Iris pigment epithelial cell (primary cell): ENCODE data around the gene POLR1B.
"Not testable (repeated sequence)": the region's sequence is repeated elsewhere in the genome, so short reads cannot be mapped to it uniquely, and the experiment has no call there.

ENCODE experiments used
- DNase-seq: peaks from one replicate; pipeline ENCODE4 v3.0.0-alpha.2; 2011; ENCODE audit warnings: low read depth

The POLR1B gene, protein sequence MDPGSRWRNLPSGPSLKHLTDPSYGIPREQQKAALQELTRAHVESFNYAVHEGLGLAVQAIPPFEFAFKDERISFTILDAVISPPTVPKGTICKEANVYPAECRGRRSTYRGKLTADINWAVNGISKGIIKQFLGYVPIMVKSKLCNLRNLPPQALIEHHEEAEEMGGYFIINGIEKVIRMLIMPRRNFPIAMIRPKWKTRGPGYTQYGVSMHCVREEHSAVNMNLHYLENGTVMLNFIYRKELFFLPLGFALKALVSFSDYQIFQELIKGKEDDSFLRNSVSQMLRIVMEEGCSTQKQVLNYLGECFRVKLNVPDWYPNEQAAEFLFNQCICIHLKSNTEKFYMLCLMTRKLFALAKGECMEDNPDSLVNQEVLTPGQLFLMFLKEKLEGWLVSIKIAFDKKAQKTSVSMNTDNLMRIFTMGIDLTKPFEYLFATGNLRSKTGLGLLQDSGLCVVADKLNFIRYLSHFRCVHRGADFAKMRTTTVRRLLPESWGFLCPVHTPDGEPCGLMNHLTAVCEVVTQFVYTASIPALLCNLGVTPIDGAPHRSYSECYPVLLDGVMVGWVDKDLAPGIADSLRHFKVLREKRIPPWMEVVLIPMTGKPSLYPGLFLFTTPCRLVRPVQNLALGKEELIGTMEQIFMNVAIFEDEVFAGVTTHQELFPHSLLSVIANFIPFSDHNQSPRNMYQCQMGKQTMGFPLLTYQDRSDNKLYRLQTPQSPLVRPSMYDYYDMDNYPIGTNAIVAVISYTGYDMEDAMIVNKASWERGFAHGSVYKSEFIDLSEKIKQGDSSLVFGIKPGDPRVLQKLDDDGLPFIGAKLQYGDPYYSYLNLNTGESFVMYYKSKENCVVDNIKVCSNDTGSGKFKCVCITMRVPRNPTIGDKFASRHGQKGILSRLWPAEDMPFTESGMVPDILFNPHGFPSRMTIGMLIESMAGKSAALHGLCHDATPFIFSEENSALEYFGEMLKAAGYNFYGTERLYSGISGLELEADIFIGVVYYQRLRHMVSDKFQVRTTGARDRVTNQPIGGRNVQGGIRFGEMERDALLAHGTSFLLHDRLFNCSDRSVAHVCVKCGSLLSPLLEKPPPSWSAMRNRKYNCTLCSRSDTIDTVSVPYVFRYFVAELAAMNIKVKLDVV

DNA sequence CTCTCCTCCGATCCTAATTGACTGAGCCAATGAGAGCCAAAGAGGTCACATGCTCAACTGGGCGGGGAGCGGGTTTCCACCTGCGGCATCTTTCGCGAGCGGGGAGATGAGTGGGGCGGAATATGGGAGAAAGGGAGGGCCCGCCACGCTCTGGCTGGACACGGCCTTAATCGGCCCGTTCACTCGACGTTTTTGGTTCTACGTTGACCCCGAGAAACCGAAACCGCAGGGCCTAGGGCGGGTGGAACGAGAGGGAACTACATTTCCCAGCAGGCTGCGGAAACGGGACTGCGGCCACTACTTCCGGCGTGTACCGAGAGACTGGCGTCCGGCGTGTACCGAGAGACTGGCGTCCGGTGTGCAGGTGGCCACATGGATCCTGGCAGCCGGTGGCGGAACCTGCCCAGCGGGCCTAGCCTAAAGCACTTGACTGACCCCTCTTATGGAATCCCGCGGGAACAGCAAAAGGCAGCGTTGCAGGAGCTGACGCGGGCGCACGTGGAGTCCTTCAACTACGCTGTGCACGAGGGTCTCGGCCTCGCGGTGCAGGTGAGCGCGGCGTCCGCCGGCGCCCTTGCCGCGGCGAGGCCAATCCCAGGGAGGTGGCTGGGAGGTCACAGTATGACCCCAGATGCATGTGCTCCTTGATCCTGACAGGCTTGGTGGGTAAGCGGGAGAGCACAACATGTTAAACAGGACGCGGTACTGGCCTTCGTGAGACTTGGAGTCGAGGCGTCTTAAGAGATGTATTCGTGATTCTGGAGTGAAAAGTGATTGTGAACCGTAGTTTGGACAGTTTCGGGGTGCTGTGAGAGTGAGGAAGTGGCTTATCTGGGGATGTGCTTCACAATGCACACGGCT, at the start of gene POLR1B:
POLR1B (plus strand) TSS at position 343 of the 861 bp plus-strand sequence; CDS start at position 373, 30 bp downstream.
- DNase-seq = peak; percentile 74

DNA sequence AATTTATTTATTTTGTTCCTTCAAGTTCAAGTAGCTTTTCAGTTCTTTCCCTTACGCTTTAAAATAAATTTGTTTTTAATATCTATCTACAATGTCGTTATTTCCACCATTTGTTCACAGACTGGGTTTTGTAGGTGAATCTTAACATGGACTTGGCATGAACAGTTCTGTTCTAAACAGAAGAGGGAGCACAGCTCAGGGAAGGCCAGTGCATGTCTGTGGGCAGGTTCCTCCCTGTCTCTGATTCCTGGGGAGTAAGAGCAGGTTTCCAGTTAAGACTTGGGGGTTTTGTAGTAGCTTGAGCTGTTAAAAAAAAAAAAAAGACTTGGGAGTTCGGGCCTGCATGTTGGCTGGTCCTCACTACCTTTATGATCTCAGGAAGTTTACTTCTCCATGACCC, 49.2 kb upstream of the POLR1B start:
- peak; percentile 36 for DNase-seq

DNA sequence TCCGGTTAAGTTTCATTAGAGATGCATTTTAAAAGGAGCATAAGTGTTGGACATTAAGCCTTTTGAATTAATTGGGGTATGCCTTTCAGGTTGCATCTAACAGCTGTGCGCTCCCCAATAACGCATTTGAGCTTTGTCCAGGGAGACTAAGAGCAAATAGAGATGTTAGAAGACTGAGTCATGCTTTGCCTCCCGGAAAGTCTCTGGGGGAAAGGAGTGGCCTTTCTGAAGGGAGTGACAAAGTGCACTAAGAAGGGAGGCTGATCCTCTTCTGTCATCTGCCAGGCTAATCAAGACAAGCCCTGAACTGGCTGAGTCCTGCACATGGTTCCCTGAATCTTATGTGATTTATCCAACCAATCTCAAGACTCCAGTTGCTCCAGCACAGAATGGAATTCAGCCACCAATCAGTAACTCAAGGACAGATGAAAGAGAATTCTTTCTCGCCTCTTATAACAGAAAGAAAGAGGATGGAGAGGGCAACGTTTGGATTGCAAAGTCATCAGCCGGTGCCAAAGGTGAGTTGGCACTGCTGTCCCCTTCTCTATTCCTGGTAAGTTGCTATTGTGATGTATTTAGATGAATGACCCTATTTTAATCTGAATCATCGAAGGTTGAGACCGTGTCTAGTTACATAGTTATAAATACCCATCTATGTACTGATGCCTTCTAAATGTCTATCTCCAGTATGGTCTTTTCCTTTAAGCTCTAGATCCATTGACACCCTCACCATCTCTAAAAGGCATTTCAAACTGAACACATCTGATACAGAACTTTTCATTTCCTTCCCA, 48.2 kb upstream of the POLR1B start:
- peak; percentile 74 for DNase-seq

DNA sequence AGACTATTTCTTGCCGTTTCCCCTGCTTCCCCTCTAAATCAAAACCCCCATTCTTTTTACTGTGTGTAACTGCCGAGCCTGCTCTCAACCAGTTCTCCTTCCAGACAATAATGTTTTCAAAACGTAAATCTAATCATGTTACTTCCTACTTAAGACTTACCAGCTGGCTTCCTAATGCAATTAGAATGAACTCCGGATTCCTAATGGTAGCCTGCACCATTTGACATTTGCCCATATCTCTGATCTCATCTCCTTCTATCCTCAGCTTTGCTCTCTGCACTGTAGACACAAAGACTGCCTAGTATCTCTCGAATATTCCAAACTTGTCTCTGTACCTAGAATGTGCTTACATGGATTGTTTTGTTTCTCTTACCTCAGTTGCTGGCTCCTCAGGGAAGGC, 47.4 kb upstream of the POLR1B start:
- DNase-seq = no peak

DNA sequence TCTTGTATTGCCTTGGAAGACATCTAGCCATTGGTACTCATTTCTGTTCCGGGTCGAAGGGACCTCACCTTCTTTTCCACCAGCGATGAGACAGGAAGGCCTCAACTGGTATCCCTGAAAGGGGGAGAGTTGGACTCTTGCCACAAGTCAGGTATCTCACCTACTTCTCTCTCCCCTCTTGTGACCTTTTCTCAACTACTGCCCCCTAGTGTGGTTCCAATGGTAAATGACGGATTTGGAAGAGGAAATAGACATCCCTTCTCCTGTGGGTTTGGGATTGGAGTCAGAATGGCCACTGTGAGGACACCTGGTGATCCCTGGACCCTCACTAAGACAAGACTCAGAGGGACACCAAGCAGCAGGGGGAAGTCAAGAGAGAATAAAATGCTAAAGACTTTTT, 46.4 kb upstream of the POLR1B start:
- not testable (repeated sequence) for DNase-seq

DNA sequence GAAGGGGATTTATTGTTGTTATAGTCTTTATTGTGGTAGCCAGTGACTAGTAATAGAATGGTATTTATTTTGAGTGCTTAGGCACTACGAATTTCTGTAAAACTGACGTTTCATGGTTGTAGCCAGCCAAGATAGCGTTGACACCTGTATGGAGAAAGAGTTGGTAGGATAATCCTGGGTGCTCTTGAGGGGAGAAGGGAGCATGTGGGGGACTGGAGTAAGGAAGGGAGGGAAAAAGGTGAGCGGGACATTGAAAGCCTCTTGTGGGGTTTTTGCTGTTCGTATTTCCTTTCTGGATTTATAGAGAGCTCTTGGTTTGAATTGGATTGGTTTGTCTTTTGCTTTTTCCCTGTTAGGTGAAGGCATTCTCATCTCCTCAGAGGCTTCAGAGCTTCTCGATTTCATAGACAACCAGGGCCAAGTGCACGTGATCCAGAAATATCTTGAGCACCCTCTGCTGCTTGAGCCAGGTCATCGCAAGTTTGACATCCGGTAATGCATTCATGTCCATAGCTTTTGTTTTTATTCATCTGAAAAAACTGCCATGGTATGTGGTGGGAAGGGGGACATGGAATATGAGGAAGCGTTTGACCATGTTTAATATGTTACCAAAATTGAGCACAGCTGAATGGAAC, 41.3 kb upstream of the POLR1B start:
- DNase-seq = peak; percentile 43

DNA sequence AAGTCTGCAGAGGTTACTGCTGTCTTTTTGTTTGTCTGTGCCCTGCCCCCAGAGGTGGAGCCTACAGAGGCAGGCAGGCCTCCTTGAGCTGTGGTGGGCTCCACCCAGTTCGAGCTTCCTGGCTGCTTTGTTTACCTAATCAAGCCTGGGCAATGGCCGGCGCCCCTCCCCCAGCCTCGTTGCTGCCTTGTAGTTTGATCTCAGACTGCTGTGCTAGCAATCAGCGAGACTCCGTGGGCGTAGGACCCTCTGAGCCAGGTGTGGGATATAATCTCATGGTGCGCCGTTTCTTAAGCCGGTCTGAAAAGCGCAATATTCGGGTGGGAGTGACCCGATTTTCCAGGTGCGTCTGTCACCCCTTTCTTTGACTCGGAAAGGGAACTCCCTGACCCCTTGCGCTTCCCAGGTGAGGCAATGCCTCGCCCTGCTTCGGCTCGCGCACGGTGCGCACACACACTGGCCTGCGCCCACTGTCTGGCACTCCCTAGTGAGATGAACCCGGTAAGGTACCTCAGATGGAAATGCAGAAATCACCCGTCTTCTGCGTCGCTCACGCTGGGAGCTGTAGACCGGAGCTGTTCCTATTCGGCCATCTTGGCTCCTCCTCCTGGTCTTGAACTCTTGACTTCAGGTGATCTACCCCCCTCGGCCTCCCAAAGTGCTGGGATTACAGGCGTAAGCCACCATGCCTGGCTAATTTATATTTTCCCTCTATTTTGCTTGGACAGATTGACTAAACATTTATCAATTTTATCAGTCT, 32.8 kb upstream of the POLR1B start:
- DNase-seq = not testable (repeated sequence)

DNA sequence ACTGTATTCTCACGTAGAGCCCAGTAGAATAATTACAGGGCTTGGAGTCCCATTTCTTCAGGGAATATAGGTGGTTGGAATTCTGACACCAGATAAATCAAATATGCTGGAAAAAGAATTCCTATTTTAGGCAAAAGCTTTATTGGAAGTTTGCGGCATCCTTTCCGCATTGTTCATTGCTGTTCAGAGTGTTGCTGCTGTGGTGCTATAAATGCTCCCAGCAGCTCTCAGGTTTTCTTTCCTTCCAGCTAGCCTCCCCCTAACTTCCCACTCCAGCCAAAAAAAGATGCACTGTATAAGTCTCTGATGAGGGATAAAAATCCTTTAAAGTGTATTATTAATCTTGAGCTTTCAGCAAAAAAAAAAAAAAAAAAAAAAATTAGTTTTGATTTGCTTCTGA, 25.5 kb upstream of the POLR1B start:
- no peak for DNase-seq

DNA sequence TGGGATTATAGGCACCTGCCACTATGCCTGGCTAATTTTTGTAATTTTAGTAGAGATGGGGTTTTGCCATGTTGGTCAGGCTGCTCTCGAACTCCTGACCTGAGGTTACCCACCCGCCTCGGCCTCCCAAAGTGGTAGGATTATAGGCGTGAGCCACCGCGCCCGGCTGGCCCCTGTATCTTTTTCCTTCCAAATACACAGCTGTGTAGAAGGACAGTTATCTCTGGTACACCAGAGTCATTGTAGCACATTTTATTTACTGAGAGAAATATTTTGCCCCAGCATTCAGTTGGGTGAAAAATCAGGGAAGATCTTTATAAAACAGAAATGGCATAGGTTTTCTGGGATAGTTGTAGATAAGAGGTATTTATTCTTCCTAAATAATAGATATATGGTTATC, 23.5 kb upstream of the POLR1B start:
- DNase-seq = no peak

DNA sequence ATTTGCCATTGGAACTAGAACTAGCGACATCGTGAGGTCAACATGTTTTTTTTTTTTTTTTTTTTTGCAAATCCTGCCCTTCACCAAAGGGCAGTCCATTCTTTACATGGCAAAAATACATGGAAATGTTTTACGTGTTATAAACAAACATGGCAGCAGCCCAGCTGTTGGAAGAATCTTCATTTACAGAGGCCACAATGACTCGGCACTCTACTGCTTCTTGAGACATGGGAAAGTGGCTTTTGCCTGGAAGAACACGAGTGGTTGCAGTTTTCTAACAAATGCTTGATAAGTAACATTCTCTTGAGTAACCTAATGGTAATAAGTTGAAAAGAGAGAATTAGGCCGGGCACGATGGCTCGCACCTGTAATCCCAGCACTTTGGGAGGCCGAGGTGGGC, 22.8 kb upstream of the POLR1B start:
- DNase-seq = peak; percentile 7

DNA sequence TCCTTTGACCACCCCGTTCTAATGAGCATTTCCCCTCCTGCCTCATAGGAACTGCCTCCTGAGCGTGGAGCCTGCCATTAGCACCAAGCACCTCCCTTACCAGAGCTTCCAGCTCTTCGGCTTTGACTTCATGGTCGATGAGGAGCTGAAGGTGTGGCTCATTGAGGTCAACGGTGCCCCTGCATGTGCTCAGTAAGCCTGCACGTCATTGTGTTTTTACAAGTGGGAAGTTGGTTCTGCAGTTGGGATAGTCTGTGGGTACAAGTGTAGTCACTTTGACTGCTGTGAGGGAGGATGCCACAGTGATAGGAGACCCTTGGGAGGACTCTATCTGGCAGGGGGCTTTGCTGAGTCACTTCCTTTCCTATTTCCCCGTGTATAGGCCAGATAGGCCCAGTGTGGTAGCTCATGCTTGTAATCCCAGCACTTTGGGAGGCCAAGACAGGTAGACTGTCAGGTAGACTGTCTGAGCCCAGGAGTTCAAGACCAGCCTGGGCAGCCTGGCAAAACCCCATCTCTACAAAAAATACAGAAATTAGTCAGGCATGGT, 22.0 kb upstream of the POLR1B start:
- DNase-seq = no peak

DNA sequence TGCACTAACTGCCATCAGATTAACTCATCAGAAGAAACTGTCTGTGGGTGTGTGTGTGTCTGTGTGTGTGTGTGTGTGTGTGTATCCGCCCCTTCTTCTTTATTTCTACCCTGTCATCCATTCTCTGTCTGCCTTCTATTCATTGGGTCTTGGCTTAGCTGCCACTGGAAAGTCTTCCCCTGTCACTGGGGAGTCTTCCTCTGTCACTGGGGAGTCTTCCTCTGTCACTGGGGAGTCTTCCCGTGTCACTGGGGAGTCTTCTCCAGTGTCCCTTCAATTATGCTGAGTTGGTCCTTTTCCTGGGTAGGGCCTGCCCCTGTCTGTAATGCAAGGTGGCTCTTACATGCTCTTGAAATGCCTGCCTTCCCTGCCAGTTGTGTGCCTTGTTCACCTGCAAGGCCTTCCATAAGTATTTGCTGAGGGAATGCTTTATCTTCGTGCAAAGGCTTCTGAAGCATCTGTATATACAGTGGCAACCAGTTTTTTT, 18.9 kb upstream of the POLR1B start:
- DNase-seq = no peak

DNA sequence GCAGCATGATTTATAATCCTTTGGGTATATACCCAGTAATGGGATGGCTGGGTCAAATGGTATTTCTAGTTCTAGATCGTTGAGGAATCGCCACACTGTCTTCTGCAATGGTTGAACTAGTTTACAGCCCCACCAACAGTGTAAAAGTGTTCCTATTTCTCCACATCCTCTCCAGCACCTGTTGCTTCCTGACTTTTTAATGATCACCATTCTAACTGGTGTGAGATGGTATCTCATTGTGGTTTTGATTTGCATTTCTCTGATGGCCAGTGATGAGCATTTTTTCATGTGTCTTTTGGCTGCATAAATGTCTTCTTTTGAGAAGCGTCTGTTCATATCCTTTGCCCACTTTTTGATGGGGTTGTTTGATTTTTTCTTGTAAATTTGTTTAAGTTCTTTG, 18.0 kb upstream of the POLR1B start:
- DNase-seq = not testable (repeated sequence)

DNA sequence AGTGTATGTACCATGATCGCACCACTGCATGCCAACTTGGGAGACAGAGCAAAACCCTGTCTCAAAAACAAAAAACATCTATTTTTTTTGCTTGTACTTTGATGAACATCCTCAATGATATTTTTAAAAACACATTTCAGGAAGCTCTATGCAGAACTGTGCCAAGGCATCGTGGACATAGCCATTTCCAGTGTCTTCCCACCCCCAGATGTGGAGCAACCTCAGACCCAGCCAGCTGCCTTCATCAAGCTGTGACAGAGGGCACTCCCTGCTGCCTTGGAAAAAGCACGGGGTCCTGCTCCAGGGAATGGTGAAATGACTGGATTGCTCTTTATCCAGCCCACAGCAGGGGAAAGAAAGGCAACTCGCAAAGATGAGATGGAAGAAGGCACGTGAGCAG, 13.7 kb upstream of the POLR1B start:
- no peak for DNase-seq

DNA sequence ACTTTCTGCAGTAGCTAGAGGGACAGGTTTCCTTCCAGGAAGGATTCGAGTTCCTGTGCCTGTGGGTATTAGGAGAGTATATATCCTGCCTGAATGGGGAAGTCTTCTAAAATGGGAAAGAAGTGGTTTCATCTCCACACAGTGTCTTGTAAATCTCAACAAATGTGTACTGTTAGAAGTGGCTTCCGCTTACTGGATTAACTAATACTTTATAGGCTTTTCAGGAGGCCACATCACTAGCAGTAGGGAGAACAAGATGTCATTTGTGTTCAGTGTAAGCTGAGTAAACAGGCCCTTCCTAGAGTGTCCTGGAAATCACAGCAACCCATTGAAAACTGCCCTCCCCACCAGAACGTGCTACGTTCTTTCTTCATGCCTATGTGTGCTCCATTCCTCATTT, 12.5 kb upstream of the POLR1B start:
- DNase-seq = no peak

DNA sequence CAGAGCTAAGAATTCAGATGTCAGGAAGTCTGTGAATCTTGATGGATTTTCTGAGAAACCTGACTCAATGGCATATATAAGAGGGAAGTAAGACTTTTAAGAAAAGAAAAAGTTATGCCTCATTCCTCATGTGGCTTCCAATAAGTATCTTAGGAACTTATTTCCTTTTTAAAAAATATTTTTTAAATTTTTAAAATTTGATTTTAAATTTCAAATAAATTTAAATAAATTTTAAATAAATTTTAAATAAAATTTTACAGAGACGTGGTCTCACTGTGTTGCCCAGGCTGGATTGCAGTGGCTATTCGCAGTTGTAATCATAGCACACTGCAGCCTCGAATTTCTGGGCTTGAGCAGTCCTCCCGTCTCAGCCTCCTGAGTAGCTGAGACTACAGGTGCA, 11.5 kb upstream of the POLR1B start:
- DNase-seq = no peak

DNA sequence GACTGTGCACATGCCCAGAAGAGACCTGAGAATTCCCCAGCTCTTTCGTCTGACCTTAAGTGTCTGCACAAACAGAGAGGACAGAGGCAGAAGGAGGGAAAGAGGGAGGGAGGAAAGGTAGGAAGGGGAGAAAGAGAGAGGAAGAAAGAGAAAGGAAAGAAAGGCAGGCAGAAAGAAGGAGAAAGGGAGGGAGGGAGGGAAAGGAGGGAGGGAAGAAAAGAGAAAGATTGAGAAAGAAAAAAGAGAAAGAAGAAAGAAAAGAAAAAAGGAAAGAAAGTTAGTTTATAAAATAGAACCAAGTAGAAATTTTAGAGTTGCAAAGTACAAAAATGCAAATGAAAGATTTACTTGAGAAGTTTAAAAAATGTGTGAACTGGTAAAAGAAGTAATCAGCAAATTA, 7.4 kb upstream of the POLR1B start:
- DNase-seq = no peak

DNA sequence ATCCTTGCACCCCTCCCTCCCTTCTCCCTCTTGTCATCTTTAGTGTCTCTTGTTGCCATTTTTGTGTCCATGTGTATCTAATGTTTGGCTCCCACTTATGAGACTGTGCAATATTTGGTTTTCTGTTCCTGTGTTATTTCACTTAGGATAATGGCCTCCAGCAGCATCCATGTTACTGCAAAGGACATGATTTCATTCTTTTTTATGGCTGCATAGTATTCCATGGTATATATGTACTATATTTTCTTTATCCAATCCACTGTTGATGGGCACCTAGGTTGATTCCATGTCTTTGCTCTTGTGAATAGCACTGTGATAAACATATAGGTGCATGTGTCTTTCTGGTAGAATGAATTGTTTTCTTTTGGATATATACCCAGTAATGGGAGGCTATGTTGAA, 5.6 kb upstream of the POLR1B start:
- not testable (repeated sequence) for DNase-seq

DNA sequence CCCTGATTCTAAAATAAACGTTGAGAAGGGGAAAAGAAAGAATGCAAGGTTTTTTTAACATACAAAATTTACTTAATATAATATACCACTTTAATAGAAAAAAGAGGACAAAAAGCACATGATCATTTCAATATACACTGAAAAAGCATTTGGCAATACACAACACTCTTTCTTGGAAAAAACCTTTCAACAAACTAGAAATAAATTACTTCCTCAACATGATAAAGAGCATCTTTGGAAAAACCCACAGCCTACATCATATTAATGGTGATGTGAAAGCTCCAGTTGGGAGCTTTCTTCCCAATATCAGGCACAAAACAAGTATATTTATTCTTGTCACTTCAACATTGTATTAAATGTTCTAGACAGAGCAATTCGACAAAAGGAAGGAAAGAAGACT, 3.0 kb upstream of the POLR1B start:
- DNase-seq = no peak
